SIG-M5 (cell line): Measurements from ENCODE around the gene ZAP70.

Source experiments
- DNase-seq: peaks from one replicate; lab custom pipeline; 2025; lab: John Stamatoyannopoulos, UW

ZAP70 gene

GRCh38 chr2:97752342-97753334 is 39.3 kb downstream of the ZAP70 start:
- no peak for DNase-seq

- no peak for DNase-seq
These were observed 41.4 kb downstream of the ZAP70 start for GRCh38 chr2:97754690-97755346.

- DNase-seq, result no peak
These were observed 42.1 kb downstream of the ZAP70 start for GRCh38 chr2:97755491-97755890.

GRCh38 chr2:97757062-97757461 is 43.7 kb downstream of the ZAP70 start:
- no peak for DNase-seq

- DNase-seq, result no peak
These were observed 44.8 kb downstream of the ZAP70 start for GRCh38 chr2:97758131-97758705.

- no peak for DNase-seq
These were observed 46.5 kb downstream of the ZAP70 start for GRCh38 chr2:97759727-97760407.

- DNase-seq, result no peak
These were observed 47.2 kb downstream of the ZAP70 start for GRCh38 chr2:97760480-97761049.

- DNase-seq, result no peak
These were observed 47.8 kb downstream of the ZAP70 start for GRCh38 chr2:97761192-97761591.

GRCh38 chr2:97763176-97763845 is 49.9 kb downstream of the ZAP70 start:
- DNase-seq, result no peak

- DNase-seq, result no peak
These were observed 51.3 kb downstream of the ZAP70 start for GRCh38 chr2:97764559-97765263.

- DNase-seq, result no peak
These were observed 52.6 kb downstream of the ZAP70 start for GRCh38 chr2:97765933-97766332.

GRCh38 chr2:97766567-97766966 is 53.2 kb downstream of the ZAP70 start:
- no peak for DNase-seq

GRCh38 chr2:97769308-97769707 is 55.9 kb downstream of the ZAP70 start:
- no peak for DNase-seq

GRCh38 chr2:97769711-97770110 is 56.3 kb downstream of the ZAP70 start:
- no peak for DNase-seq

- DNase-seq, result no peak
These were observed 57.1 kb downstream of the ZAP70 start for GRCh38 chr2:97770445-97770844.

- no peak for DNase-seq
These were observed 61.0 kb downstream of the ZAP70 start for GRCh38 chr2:97774425-97774824.

GRCh38 chr2:97775074-97775473 is 61.7 kb downstream of the ZAP70 start:
- DNase-seq, result no peak

GRCh38 chr2:97779141-97779540 is 65.8 kb downstream of the ZAP70 start:
- DNase-seq, result no peak

GRCh38 chr2:97781981-97782380 is 68.6 kb downstream of the ZAP70 start:
- DNase-seq, result no peak

GRCh38 chr2:97784953-97785352 is 71.6 kb downstream of the ZAP70 start:
- DNase-seq, result no peak

GRCh38 chr2:97785818-97786217 is 72.4 kb downstream of the ZAP70 start:
- no peak for DNase-seq
